Fibroblast of skin of left quadriceps (primary cell): ENCODE results near the gene APBA2.
"Not testable (repeated sequence)": the region's sequence is repeated elsewhere in the genome, so short reads cannot be mapped to it uniquely, and the experiment has no call there.

Experiments used
- DNase-seq, 2 experiments: peaks; one replicate each; pipeline ENCODE4 v3.0.0-alpha.2; 2013; ENCODE audit warnings: low read depth in 2 of 2

Gene APBA2

DNA sequence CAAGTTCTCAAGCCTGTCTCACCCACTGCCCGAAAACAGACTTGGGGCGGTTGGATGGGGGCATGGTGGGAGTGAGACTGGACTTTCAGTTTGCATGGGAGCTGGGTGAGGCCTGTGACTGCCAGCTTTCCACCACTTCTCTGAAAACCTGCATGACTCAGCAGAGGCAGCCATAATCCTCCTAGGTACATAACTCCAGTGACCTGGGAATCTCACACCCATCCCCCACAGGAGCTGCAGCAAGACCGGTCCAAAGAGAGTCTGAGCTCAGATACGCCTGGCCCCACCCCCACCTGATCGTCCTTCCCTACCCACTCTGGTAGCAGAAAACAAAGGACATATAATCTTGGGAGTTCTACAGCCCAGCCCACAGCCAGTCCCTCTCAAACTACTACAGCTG lies 276.6 kb downstream of the APBA2 start:
- no peak for DNase-seq

DNA sequence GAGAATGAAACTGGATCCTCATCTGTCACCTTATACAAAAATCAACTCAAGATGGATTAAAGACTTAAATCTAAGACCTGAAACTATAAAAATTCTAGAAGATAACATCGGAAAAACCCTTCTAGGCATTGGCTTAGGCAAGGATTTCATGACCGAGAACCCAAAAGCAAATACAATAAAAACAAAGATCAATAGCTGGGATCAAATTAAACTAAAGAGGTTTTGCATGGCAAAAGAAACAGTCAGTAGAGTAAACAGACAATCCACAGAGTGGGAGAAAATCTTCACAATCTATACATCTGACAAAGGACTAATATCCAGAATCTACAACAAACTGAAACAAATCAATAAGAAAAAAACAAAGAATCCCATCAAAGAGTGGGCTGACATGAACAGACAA lies 281.3 kb downstream of the APBA2 start:
- not testable (repeated sequence) for DNase-seq
